GM19463 (cell line): ENCODE results near the gene TESK1.

Source experiments
- ATAC-seq: cut with Tn5 transposase; IDR thresholded peaks from one replicate; pipeline ENCODE4 v1.9.1; 2021; ENCODE audit warnings: mild to moderate bottlenecking, moderate library complexity; ENCODE audit not compliant: unreplicated experiment

Gene TESK1

GRCh38 chr9:35604578-35605350 is at the start of gene TESK1:
Gene TESK1 (plus strand): TSS chr9:35605262. CDS start chr9:35605620, 358 bp downstream.
- peak; percentile 40 for ATAC-seq

GRCh38 chr9:35555881-35556280 is 49.2 kb upstream of the TESK1 start:
- no peak for ATAC-seq

GRCh38 chr9:35556776-35557175 is 48.3 kb upstream of the TESK1 start:
- ATAC-seq, result no peak

- ATAC-seq, result no peak
Observed at GRCh38 chr9:35557320-35557719, 47.7 kb upstream of the TESK1 start.

- ATAC-seq, result no peak
Observed at GRCh38 chr9:35558185-35558584, 46.9 kb upstream of the TESK1 start.

GRCh38 chr9:35559792-35560530 is 45.1 kb upstream of the TESK1 start:
- ATAC-seq, result no peak

- no peak for ATAC-seq
Observed at GRCh38 chr9:35560625-35561337, 44.3 kb upstream of the TESK1 start.

- no peak for ATAC-seq
Observed at GRCh38 chr9:35561468-35562261, 43.4 kb upstream of the TESK1 start.

GRCh38 chr9:35562895-35563780 is 41.9 kb upstream of the TESK1 start:
- no peak for ATAC-seq

GRCh38 chr9:35563791-35564197 is 41.3 kb upstream of the TESK1 start:
- no peak for ATAC-seq

- ATAC-seq, result no peak
Observed at GRCh38 chr9:35564658-35565061, 40.4 kb upstream of the TESK1 start.

GRCh38 chr9:35566417-35566816 is 38.6 kb upstream of the TESK1 start:
- ATAC-seq, result no peak

- no peak for ATAC-seq
Observed at GRCh38 chr9:35568196-35568595, 36.9 kb upstream of the TESK1 start.

- no peak for ATAC-seq
Observed at GRCh38 chr9:35569206-35569605, 35.9 kb upstream of the TESK1 start.

- no peak for ATAC-seq
Observed at GRCh38 chr9:35570709-35571504, 34.2 kb upstream of the TESK1 start.

- ATAC-seq, result no peak
Observed at GRCh38 chr9:35574578-35575122, 30.4 kb upstream of the TESK1 start.

GRCh38 chr9:35575478-35575877 is 29.6 kb upstream of the TESK1 start:
- no peak for ATAC-seq

- no peak for ATAC-seq
Observed at GRCh38 chr9:35577486-35577885, 27.6 kb upstream of the TESK1 start.

- ATAC-seq, result no peak
Observed at GRCh38 chr9:35579130-35579529, 25.9 kb upstream of the TESK1 start.
